MM.1S (cell line): ENCODE measurements around the gene RASL10B.

Experiments
- DNase-seq: peaks from one replicate; pipeline ENCODE4 v3.0.0-alpha.2; 2015
- H2AFZ ChIP-seq: fragments of 300-600 bp; sonication (generic); 2 replicates; pipeline ENCODE4 v1.6.0; 2016; ENCODE audit warnings: antibody characterized with exemption, low read length
- H3F3A ChIP-seq: fragments of 300-600 bp; sonication (generic); 2 replicates; pipeline ENCODE4 v1.6.1; 2016; ENCODE audit warnings: mild to moderate bottlenecking, antibody characterized with exemption, low read length, moderate library complexity, mixed read lengths; ENCODE audit not compliant: insufficient read depth
- H3K27ac ChIP-seq: fragments of 300-600 bp; sonication (generic); 2 replicates; pipeline ENCODE4 v1.5.1; 2016; ENCODE audit warnings: mild to moderate bottlenecking, low read length
- H3K27me3 ChIP-seq: fragments of 300-600 bp; sonication (generic); replicated peaks from 2 replicates; pipeline ENCODE4 v1.6.0; 2016; ENCODE audit warnings: low read length; ENCODE audit not compliant: insufficient read depth
- H3K36me3 ChIP-seq: fragments of 300-600 bp; sonication (generic); replicated peaks from 2 replicates; pipeline ENCODE4 v1.6.1; 2016; ENCODE audit warnings: mild to moderate bottlenecking, low read length, mixed read lengths; ENCODE audit not compliant: insufficient read depth
- H3K4me1 ChIP-seq: fragments of 300-600 bp; sonication (generic); 2 replicates; pipeline ENCODE4 v1.6.1; 2016; ENCODE audit warnings: low read length, mixed read lengths
- H3K4me2 ChIP-seq: fragments of 300-600 bp; sonication (generic); 2 replicates; pipeline ENCODE4 v1.6.0; 2016; ENCODE audit warnings: low read depth, low read length
- H3K4me3 ChIP-seq: fragments of 300-600 bp; sonication (generic); 2 replicates; pipeline ENCODE4 v1.5.1; 2016; ENCODE audit warnings: low read length, mixed read lengths
- H3K79me2 ChIP-seq: fragments of 300-600 bp; sonication (generic); 2 replicates; pipeline ENCODE4 v1.6.1; 2016; ENCODE audit warnings: mixed run types, low read length, mixed read lengths
- H3K9ac ChIP-seq: fragments of 300-600 bp; sonication (generic); 2 replicates; pipeline ENCODE4 v1.6.1; 2016; ENCODE audit warnings: low read length, mixed read lengths
- H3K9me2 ChIP-seq: fragments of 300-600 bp; sonication (generic); replicated peaks from 2 replicates; pipeline ENCODE4 v1.6.1; 2016; ENCODE audit warnings: mild to moderate bottlenecking, low read length, mixed read lengths; ENCODE audit not compliant: insufficient read depth
- H3K9me3 ChIP-seq: fragments of 300-600 bp; sonication (generic); replicated peaks from 2 replicates; pipeline ENCODE4 v1.6.1; 2016; ENCODE audit warnings: mild to moderate bottlenecking, low read length, mixed read lengths; ENCODE audit not compliant: insufficient read depth
- H4K20me1 ChIP-seq: fragments of 300-600 bp; sonication (generic); 2 replicates; pipeline ENCODE4 v1.6.1; 2016; ENCODE audit warnings: mild to moderate bottlenecking, low read length, moderate library complexity, mixed read lengths; ENCODE audit not compliant: insufficient read depth
- CTCF ChIP-seq: fragments of 300-600 bp; sonication (generic); IDR thresholded peaks from 2 replicates; pipeline ENCODE4 v1.5.1; 2016; ENCODE audit warnings: antibody characterized with exemption, low read length, mixed read lengths
- EZH2 ChIP-seq: fragments of 300-600 bp; sonication (generic); optimal IDR thresholded peaks from 2 replicates; pipeline ENCODE3; 2017; ENCODE audit warnings: low read depth, mild to moderate bottlenecking, antibody characterized with exemption, low read length, mixed read lengths
- EZH2phosphoT487 ChIP-seq: fragments of 300-600 bp; sonication (generic); IDR thresholded peaks from 2 replicates; pipeline ENCODE4 v1.6.1; 2018; ENCODE audit warnings: antibody characterized with exemption, low read length

Gene RASL10B

GRCh38 chr17:35765086-35765710 is 33.8 kb downstream of the RASL10B start:
- Histone ChIP-seq H3K36me3 (no peaks in the 10 kb centered on the region), H3K9me2 (no peaks in the 10 kb centered on the region), H3K9me3 (no peaks in the 10 kb centered on the region), H3F3A (no peaks in the 10 kb centered on the region), H3K27me3 (peaks cover 12% of the 10 kb centered on the region; the same call in 1 of the 2 replicates), H3K4me2 (peak overlapping the region; percentile 98), H3K27ac (no peak overlapping the region), H3K4me3 (peak overlapping the region; percentile 73; the same call in 1 of the 2 replicates), H3K9ac (no peak overlapping the region), H2AFZ (peak overlapping the region; percentile 91; the same call in 1 of the 2 replicates), H4K20me1 (no peaks in the 10 kb centered on the region), H3K4me1 (no peaks in the 10 kb centered on the region), H3K79me2 (no peaks in the 10 kb centered on the region)
- TF ChIP-seq CTCF (no peak), EZH2phosphoT487 (no peak), EZH2 (no peak)
- DNase-seq: no peak

- Histone ChIP-seq H2AFZ (no peak overlapping the region), H3K4me1 (no peaks in the 10 kb centered on the region), H3K27ac (no peak overlapping the region), H3K9me2 (no peaks in the 10 kb centered on the region), H3F3A (no peaks in the 10 kb centered on the region), H3K9me3 (no peaks in the 10 kb centered on the region), H3K9ac (no peak overlapping the region), H3K79me2 (no peaks in the 10 kb centered on the region), H3K27me3 (peaks cover 12% of the 10 kb centered on the region; the same call in 1 of the 2 replicates), H3K36me3 (no peaks in the 10 kb centered on the region), H3K4me3 (no peak overlapping the region), H4K20me1 (no peaks in the 10 kb centered on the region), H3K4me2 (no peak overlapping the region)
- TF ChIP-seq CTCF (no peak), EZH2phosphoT487 (no peak), EZH2 (no peak)
- DNase-seq: no peak
These were observed 34.5 kb downstream of the RASL10B start for GRCh38 chr17:35765756-35766488.

- Histone ChIP-seq H3K79me2 (no peaks in the 10 kb centered on the region), H4K20me1 (no peaks in the 10 kb centered on the region), H3K4me1 (no peaks in the 10 kb centered on the region), H2AFZ (no peak overlapping the region), H3K4me2 (no peak overlapping the region), H3K27me3 (peaks cover 12% of the 10 kb centered on the region; the same call in 1 of the 2 replicates), H3K27ac (no peak overlapping the region), H3K4me3 (no peak overlapping the region), H3K36me3 (no peaks in the 10 kb centered on the region), H3F3A (no peaks in the 10 kb centered on the region), H3K9me2 (no peaks in the 10 kb centered on the region), H3K9ac (no peak overlapping the region), H3K9me3 (no peaks in the 10 kb centered on the region)
- TF ChIP-seq CTCF (no peak), EZH2 (no peak), EZH2phosphoT487 (no peak)
- no peak for DNase-seq
These were observed 35.0 kb downstream of the RASL10B start for GRCh38 chr17:35766489-35766877.
